Ascending aorta (tissue), 2 donors: ENCODE results near the gene KRTAP20-3. TPM values are rescaled to one million over a fixed set of nuclear protein-coding genes. Genes with fewer than 3 reads are reported as not detected.

Experiments used
- DNase-seq, 2 donors: peaks; one replicate each; pipeline ENCODE4 v3.0.0-alpha.2; 2019; ENCODE audit warnings: low spot score in 2 of 2
- H3K27ac ChIP-seq, 2 donors: fragments of 200-600 bp; sonication (generic); one replicate each; pipeline ENCODE4 v1.5.1; 2016 to 2017; ENCODE audit warnings: mild to moderate bottlenecking in 1 of 2
- H3K27me3 ChIP-seq: fragments of 200-600 bp; sonication (generic); one replicate; pipeline ENCODE4 v1.5.1; 2017
- H3K36me3 ChIP-seq, 2 donors: fragments of 200-600 bp; sonication (generic); one replicate each; pipeline ENCODE4 v1.5.1; 2016
- H3K4me1 ChIP-seq, 2 donors: fragments of 200-600 bp; sonication (generic); one replicate each; pipeline ENCODE4 v1.5.1; 2016 to 2017; ENCODE audit warnings: mild to moderate bottlenecking in 1 of 2
- H3K4me3 ChIP-seq, 2 donors: fragments of 200-600 bp; sonication (generic); one replicate each; pipeline ENCODE4 v1.5.1; 2016 to 2017; ENCODE audit warnings: mild to moderate bottlenecking in 1 of 2
- H3K9me3 ChIP-seq, 2 donors: fragments of 200-600 bp; sonication (generic); one replicate each; pipeline ENCODE4 v1.5.1; 2016
- CTCF ChIP-seq, 3 experiments: fragments of 200-600 bp in 2 of 3; fragments of 450-650 bp in 1 of 3; sonication (generic) in 2 of 3; IDR thresholded peaks; one replicate each; pipeline ENCODE4 v1.5.1; 2016 to 2019; ENCODE audit warnings: antibody characterized with exemption in 3 of 3, mild to moderate bottlenecking in 1 of 3, moderate library complexity in 1 of 3
- intact Hi-C: fragments of 100-400 bp; cut with DNase I; formaldehyde crosslinking; loops from one replicate; pipeline ENCODE4 v1.15.1; 2023
- total RNA-seq: library from RNA; depleted of rRNA; stranded (reverse); fragments of >200 nt; gene quantifications from one replicate; pipeline ENCODE4 v1.1.0, GENCODE V29; 2016

The KRTAP20-3 gene
- total RNA-seq, 1 donor from 2014 or later = not detected

DNA sequence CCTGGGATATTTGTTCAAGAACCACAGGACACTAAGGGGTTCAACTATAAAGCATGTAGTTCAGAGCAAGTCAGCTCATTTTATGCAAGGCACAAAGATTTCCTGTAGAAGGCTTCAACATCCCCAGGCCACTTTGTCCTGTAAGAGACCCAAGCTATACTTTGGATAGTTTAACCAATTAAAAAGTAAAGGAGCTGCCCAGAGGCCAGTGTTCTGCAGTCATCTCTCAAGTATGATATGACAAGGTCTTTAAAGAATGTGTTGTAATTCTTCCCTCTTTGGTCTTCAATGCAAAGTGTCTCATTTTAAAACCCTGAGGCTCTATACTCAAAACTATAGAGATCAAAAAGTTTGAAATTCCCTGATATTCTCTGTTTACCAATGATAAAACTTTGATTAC lies 34.1 kb downstream of the KRTAP20-3 start:
- no peak for DNase-seq
- Histone ChIP-seq H3K4me1 (no peaks in the 10 kb centered on the region), H3K4me3 (no peak overlapping the region), H3K36me3 (no peaks in the 10 kb centered on the region), H3K9me3 (no peaks in the 10 kb centered on the region), H3K27ac (no peak overlapping the region), H3K27me3 (no peaks in the 10 kb centered on the region)
- intact Hi-C loops = no loop called here
- TF ChIP-seq CTCF (IDR thresholded peaks at IDR 0.05) = no peak

DNA sequence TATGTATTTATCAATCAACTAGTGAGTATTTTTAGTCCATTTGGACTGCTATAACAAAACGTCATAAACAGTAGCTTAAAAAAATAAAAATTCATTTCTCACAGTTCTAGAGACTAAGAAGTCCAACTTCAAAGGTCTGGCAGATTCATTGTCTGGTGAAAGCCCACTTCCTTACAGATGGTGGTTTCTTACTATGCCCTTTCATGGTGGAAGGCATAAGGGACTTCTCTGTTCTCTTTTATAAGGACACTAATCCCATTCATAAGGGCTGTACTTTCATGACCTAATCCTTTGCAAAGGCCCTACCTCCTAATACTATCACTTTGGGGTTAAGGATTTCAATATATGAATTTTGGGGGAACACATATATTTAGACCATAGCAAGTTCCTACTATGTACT lies 37.9 kb downstream of the KRTAP20-3 start:
- TF ChIP-seq CTCF (IDR thresholded peaks at IDR 0.05) = no peak
- DNase-seq = no peak
- Histone ChIP-seq H3K4me1 (no peaks in the 10 kb centered on the region), H3K36me3 (no peaks in the 10 kb centered on the region), H3K27me3 (no peaks in the 10 kb centered on the region), H3K9me3 (no peaks in the 10 kb centered on the region), H3K4me3 (no peak overlapping the region), H3K27ac (no peak overlapping the region)
- intact Hi-C loops = no loop called here

DNA sequence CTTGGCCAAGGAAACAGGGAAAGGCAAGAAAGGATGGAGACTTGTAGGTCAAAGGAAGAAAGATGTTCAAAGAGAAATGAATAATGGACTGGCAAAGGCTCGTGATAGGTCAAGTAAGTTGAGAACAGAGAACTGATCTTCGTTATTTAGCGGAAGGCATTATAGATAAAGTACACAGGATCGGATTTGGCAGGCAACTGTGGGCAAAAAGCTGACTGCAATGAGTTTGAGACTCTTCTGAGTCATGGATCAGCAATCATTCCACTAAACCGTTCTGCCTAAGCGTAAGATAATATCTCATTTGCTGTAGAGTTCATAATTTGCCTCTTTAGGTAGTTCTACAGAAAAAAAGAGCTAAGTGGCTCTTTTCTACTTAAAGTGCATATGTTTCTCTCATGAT lies 41.8 kb downstream of the KRTAP20-3 start:
- intact Hi-C loops = no loop called here
- Histone ChIP-seq H3K36me3 (no peaks in the 10 kb centered on the region), H3K9me3 (no peaks in the 10 kb centered on the region), H3K4me3 (no peak overlapping the region), H3K4me1 (no peaks in the 10 kb centered on the region), H3K27me3 (no peaks in the 10 kb centered on the region), H3K27ac (no peak overlapping the region)
- DNase-seq = no peak
- TF ChIP-seq CTCF (IDR thresholded peaks at IDR 0.05) = no peak

DNA sequence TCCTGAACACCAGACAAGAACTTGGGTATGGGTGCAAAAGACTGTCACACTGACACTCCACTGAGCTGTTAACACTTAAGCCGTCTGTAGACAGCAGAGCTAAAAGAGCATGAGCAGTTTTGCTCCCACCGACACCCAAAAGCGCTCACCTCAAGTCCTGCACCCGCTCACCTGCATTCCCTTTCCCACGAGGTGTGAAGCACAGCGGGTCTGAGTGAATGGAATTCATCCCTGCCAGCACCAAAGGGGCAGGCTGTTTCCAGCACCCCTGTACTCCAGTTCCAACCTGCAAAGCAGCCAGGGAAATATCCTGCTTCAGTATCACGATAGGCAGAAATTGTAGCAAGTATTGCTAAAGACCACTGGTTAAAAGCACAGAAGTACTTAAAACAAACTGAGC lies 47.2 kb downstream of the KRTAP20-3 start:
- no peak for TF ChIP-seq CTCF (IDR thresholded peaks at IDR 0.05)
- no peak overlapping the region for H3K27ac ChIP-seq
- H3K9me3 ChIP-seq = no peaks in the 10 kb centered on the region
- H3K27me3 ChIP-seq = no peaks in the 10 kb centered on the region
- no peak overlapping the region for H3K4me3 ChIP-seq
- H3K4me1 ChIP-seq = no peaks in the 10 kb centered on the region
- intact Hi-C loops = no loop called here
- no peaks in the 10 kb centered on the region for H3K36me3 ChIP-seq
- DNase-seq = no peak

Other genes starting within 250 kb of the KRTAP20-3 start
- gene KRTAP13-1, start 246.8 kb upstream of the KRTAP20-3 start, total RNA-seq = not detected
- gene KRTAP13-3, start 216.9 kb upstream of the KRTAP20-3 start, total RNA-seq = not detected
- gene KRTAP13-4, start 212.6 kb upstream of the KRTAP20-3 start, total RNA-seq = not detected
- gene KRTAP15-1, start 202.6 kb upstream of the KRTAP20-3 start, total RNA-seq = not detected
- not detected for gene KRTAP19-1, start 162.5 kb upstream of the KRTAP20-3 start, total RNA-seq
- not detected for gene KRTAP19-2, start 155.4 kb upstream of the KRTAP20-3 start, total RNA-seq
- gene KRTAP19-3, start 150.9 kb upstream of the KRTAP20-3 start, total RNA-seq = not detected
- gene KRTAP19-4, start 145.7 kb upstream of the KRTAP20-3 start, total RNA-seq = not detected
- not detected for gene KRTAP19-5, start 140.7 kb upstream of the KRTAP20-3 start, total RNA-seq
- gene KRTAP19-6, start 101.0 kb upstream of the KRTAP20-3 start, total RNA-seq = not detected
- not detected for gene KRTAP19-7, start 81.5 kb upstream of the KRTAP20-3 start, total RNA-seq
- gene KRTAP22-2, start 52.5 kb upstream of the KRTAP20-3 start, total RNA-seq = not detected
- not detected for gene KRTAP6-3, start 50.4 kb upstream of the KRTAP20-3 start, total RNA-seq
- gene KRTAP6-2, start 44.0 kb upstream of the KRTAP20-3 start, total RNA-seq = not detected
- not detected for gene KRTAP22-1, start 41.8 kb upstream of the KRTAP20-3 start, total RNA-seq
- not detected for gene KRTAP6-1, start 28.9 kb upstream of the KRTAP20-3 start, total RNA-seq
- gene KRTAP20-1, start 26.4 kb upstream of the KRTAP20-3 start, total RNA-seq = not detected
- gene KRTAP20-4, start 22.2 kb upstream of the KRTAP20-3 start, total RNA-seq = not detected
- not detected for gene KRTAP20-2, start 7.7 kb upstream of the KRTAP20-3 start, total RNA-seq
- gene KRTAP21-3, start 75.9 kb downstream of the KRTAP20-3 start, total RNA-seq = not detected
- not detected for gene KRTAP21-2, start 104.4 kb downstream of the KRTAP20-3 start, total RNA-seq
- not detected for gene KRTAP21-1, start 112.6 kb downstream of the KRTAP20-3 start, total RNA-seq
- not detected for gene KRTAP8-1, start 170.4 kb downstream of the KRTAP20-3 start, total RNA-seq
- not detected for gene KRTAP7-1, start 186.9 kb downstream of the KRTAP20-3 start, total RNA-seq
- not detected for gene KRTAP11-1, start 238.7 kb downstream of the KRTAP20-3 start, total RNA-seq